Astrocyte of the cerebellum (primary cell): ENCODE results near the gene DNMT3B.

Source experiments
- DNase-seq: peaks from one replicate; pipeline ENCODE4 v3.0.0-alpha.2; 2011; ENCODE audit warnings: low read depth
- H3K4me3 ChIP-seq: 2 replicates; pipeline ENCODE4 v1.5.1; 2011; ENCODE audit warnings: mild to moderate bottlenecking, low read depth, low read length, moderate library complexity
- CTCF ChIP-seq: IDR thresholded peaks from 2 replicates; pipeline ENCODE4 v1.5.1; 2012; ENCODE audit warnings: low read length, low read depth, moderate library complexity, mild to moderate bottlenecking; ENCODE audit errors: missing control alignments
- in situ Hi-C: cut with HindIII; loops from 2 replicates; pipeline ENCODE4 v1.10.0; 2017; ENCODE audit warnings: low sequenced_read_pairs

DNMT3B gene

DNA sequence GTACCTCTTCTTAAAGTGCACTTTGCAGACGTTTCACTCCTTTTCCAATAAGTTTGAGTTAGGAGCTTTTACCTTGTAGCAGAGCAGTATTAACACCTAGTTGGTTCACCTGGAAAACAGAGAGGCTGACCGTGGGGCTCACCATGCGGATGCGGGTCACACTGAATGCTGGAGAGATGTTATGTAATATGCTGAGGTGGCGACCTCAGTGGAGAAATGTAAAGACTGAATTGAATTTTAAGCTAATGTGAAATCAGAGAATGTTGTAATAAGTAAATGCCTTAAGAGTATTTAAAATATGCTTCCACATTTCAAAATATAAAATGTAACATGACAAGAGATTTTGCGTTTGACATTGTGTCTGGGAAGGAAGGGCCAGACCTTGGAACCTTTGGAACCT lies 86.7 kb downstream of the DNMT3B start:
- TF ChIP-seq CTCF = no peak
- no peak for DNase-seq
- no peak overlapping the region for H3K4me3 ChIP-seq
- in situ Hi-C loops = no loop called here

GRCh38 chr20:32849577-32849976 lies 87.4 kb downstream of the DNMT3B start:
- in situ Hi-C loops = no loop called here
- DNase-seq = no peak
- no peak for TF ChIP-seq CTCF
- no peak overlapping the region for H3K4me3 ChIP-seq

- no peak overlapping the region for H3K4me3 ChIP-seq
- no peak for DNase-seq
- in situ Hi-C loops = no loop called here
- no peak for TF ChIP-seq CTCF
These were observed 93.2 kb downstream of the DNMT3B start for GRCh38 chr20:32855387-32855786.

DNA sequence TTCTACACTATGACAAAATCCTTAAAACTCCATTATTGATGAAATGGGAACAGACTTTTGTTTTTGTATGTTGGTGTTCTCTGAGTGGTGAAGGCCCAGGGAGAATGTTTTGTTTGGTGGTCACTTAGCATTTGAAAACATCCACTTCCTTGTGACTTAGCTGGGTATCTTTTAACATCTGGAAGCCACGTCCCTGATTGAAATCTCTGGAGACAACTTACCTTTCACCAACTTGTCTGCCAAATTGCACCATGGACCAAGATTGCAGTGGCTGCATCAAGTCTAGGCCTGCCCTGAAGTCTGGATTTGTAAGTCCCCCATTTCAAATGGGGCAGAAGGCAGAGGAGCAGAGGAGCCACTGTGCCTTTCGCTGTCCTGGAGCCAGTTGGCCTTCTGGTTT lies 96.0 kb downstream of the DNMT3B start:
- no peak for DNase-seq
- in situ Hi-C loops = no loop called here
- H3K4me3 ChIP-seq = no peak overlapping the region
- TF ChIP-seq CTCF = no peak
